GM18519 (cell line): ENCODE results near the gene PVALB.

ENCODE experiments used
- ATAC-seq: cut with Tn5 transposase; IDR thresholded peaks from one replicate; pipeline ENCODE4 v1.9.1; 2021; ENCODE audit warnings: mild to moderate bottlenecking, moderate library complexity; ENCODE audit not compliant: unreplicated experiment, low FRiP score

Gene PVALB

GRCh38 chr22:36815558-36816338 is 1.1 kb downstream of the PVALB start:
- no peak for ATAC-seq

GRCh38 chr22:36814801-36815200 is 2.0 kb downstream of the PVALB start:
- no peak for ATAC-seq

GRCh38 chr22:36811094-36811800 is 5.6 kb downstream of the PVALB start:
- no peak for ATAC-seq

- ATAC-seq, result no peak
These were observed 7.5 kb downstream of the PVALB start for GRCh38 chr22:36809351-36809750.

GRCh38 chr22:36808721-36809344 is 8.0 kb downstream of the PVALB start:
- no peak for ATAC-seq

- ATAC-seq, result no peak
These were observed 9.2 kb downstream of the PVALB start for GRCh38 chr22:36807627-36808026.

- no peak for ATAC-seq
These were observed 10.0 kb downstream of the PVALB start for GRCh38 chr22:36806835-36807234.

- no peak for ATAC-seq
These were observed 13.5 kb downstream of the PVALB start for GRCh38 chr22:36803358-36803757.

- ATAC-seq, result no peak
These were observed 18.2 kb downstream of the PVALB start for GRCh38 chr22:36798674-36799066.

- ATAC-seq, result no peak
These were observed 18.7 kb downstream of the PVALB start for GRCh38 chr22:36797911-36798673.

GRCh38 chr22:36797374-36797773 is 19.5 kb downstream of the PVALB start:
- ATAC-seq, result no peak

GRCh38 chr22:36796552-36797175 is 20.2 kb downstream of the PVALB start:
- no peak for ATAC-seq

- ATAC-seq, result no peak
These were observed 21.2 kb downstream of the PVALB start for GRCh38 chr22:36795633-36796032.

- no peak for ATAC-seq
These were observed 26.2 kb downstream of the PVALB start for GRCh38 chr22:36790648-36791047.

- ATAC-seq, result no peak
These were observed 29.4 kb downstream of the PVALB start for GRCh38 chr22:36787204-36787988.

- no peak for ATAC-seq
These were observed 33.1 kb downstream of the PVALB start for GRCh38 chr22:36783743-36784142.

GRCh38 chr22:36781656-36782627 is 34.9 kb downstream of the PVALB start:
- no peak for ATAC-seq

- ATAC-seq, result no peak
These were observed 38.8 kb downstream of the PVALB start for GRCh38 chr22:36778020-36778419.
